HepG2 (cell line): ENCODE data around the gene ZNF444. TPM values are rescaled to one million over a fixed set of nuclear protein-coding genes. Genes with fewer than 3 reads are reported as not detected.

Experiments
- ATAC-seq: fragments of 200-7000 bp; cut with Tn5 transposase; 3 replicates; pipeline ENCODE4 v1.9.1; 2020; ENCODE audit warnings: mild to moderate bottlenecking, moderate library complexity
- BruUV-seq: library from RNA; stranded (reverse); fragments of 400-500 nt; replicated peaks from 2 replicates; lab custom pipeline; 2021; lab: Mats Ljungman, UMichigan
- CTCF ChIA-PET: fragments of 300-600 bp; formaldehyde crosslinking; extraction: SDS; loops from one replicate; lab custom pipeline; 2021; ENCODE audit warnings: low total read pairs, inconsistent platforms, low intra/inter-chr PET ratio; lab: Yijun Ruan, JAX
- POLR2A ChIA-PET: fragments of 350-600 bp; sonication (Branson Sonifier 250); formaldehyde crosslinking; loops from one replicate; lab custom pipeline; 2020; ENCODE audit warnings: antibody characterized with exemption, inconsistent platforms; lab: Yijun Ruan, JAX
- DNase-seq: peaks from one replicate; pipeline ENCODE4 v3.0.0-alpha.2; 2015; ENCODE audit warnings: low spot score
- FAIRE-seq: peaks from 3 replicates; lab custom pipeline; 2011; peaks lifted over from hg19 to GRCh38; lab: Jason Lieb, UNC
- H2AFZ ChIP-seq: one replicate; pipeline ENCODE4 v1.6.1; 2011; ENCODE audit warnings: low read length, inconsistent platforms
- H3K27ac ChIP-seq: fragments of 300-600 bp; 3 replicates; pipeline ENCODE4 v1.8.0; 2011; ENCODE audit warnings: mixed run types, mild to moderate bottlenecking, mixed read lengths, low read length, inconsistent platforms; ENCODE audit not compliant: insufficient read depth; ENCODE audit errors: extremely low read length
- H3K27me3 ChIP-seq, 2 experiments: fragments of 200-600 bp in 1 of 2; 2 replicates in 1 of 2; 3 replicates in 1 of 2; pipeline versions ENCODE4 v1.6.0 to v1.8.0; 2011; ENCODE audit warnings: low read length in 2 of 2, mild to moderate bottlenecking in 2 of 2, moderate library complexity in 2 of 2, inconsistent platforms in 1 of 2; ENCODE audit not compliant: insufficient read depth in 2 of 2, control insufficient read depth in 1 of 2
- H3K36me3 ChIP-seq, 2 experiments: fragments of 200-600 bp in 1 of 2; replicated peaks in 1 of 2; 2 replicates in 1 of 2; 3 replicates in 1 of 2; pipeline versions ENCODE4 v1.5.1 to v1.8.0; 2011; ENCODE audit warnings: low read length in 2 of 2, inconsistent platforms in 1 of 2; ENCODE audit not compliant: insufficient read depth in 2 of 2, control insufficient read depth in 1 of 2
- H3K4me1 ChIP-seq: 2 replicates; pipeline ENCODE4 v1.5.1; 2012; ENCODE audit warnings: low read length, inconsistent platforms; ENCODE audit not compliant: insufficient read depth
- H3K4me2 ChIP-seq: 2 replicates; pipeline ENCODE4 v1.6.0; 2011; ENCODE audit warnings: low read depth, low read length, inconsistent platforms
- H3K4me3 ChIP-seq, 3 experiments: fragments of 200-600 bp in 1 of 3; sonication (generic), shearing (Covaris generic) in 1 of 3; replicated peaks in 1 of 3; 2 replicates each; pipeline ENCODE4 v1.5.1; 2011 to 2016; ENCODE audit warnings: low read length in 3 of 3, inconsistent platforms in 2 of 3, low read depth in 2 of 3, mild to moderate bottlenecking in 2 of 3, control low read depth in 1 of 3, mixed read lengths in 1 of 3; ENCODE audit not compliant: insufficient read depth in 1 of 3
- H3K79me2 ChIP-seq: one replicate; pipeline ENCODE4 v1.6.1; 2011; ENCODE audit warnings: low read length, inconsistent platforms; ENCODE audit not compliant: insufficient read depth
- H3K9ac ChIP-seq: 2 replicates; pipeline ENCODE4 v1.6.0; 2011; ENCODE audit warnings: mild to moderate bottlenecking, low read depth, low read length, inconsistent platforms; ENCODE audit not compliant: insufficient read depth
- H3K9me3 ChIP-seq: 2 replicates; pipeline ENCODE4 v1.5.1; 2012; ENCODE audit warnings: mild to moderate bottlenecking, low read length
- H4K20me1 ChIP-seq: 2 replicates; pipeline ENCODE4 v1.6.0; 2011; ENCODE audit warnings: inconsistent platforms, mild to moderate bottlenecking, low read length, moderate library complexity; ENCODE audit not compliant: insufficient read depth
- CEBPG ChIP-seq: IDR thresholded peaks from 2 replicates; pipeline ENCODE4 v1.6.1; 2016
- GMEB1 ChIP-seq: sonication (generic); formaldehyde crosslinking; IDR thresholded peaks from 2 replicates; pipeline ENCODE4 v1.5.1; 2020; ENCODE audit warnings: missing genetic modification reagents, mild to moderate bottlenecking, borderline replicate concordance
- POLR2G ChIP-seq: fragments of 200-400 bp; formaldehyde crosslinking; IDR thresholded peaks from 2 replicates; pipeline ENCODE4 v1.6.1; 2018; ENCODE audit warnings: mild to moderate bottlenecking, low read depth, low read length, moderate library complexity
- RXRB ChIP-seq: IDR thresholded peaks from 2 replicates; pipeline ENCODE4 v1.6.1; 2016; ENCODE audit warnings: borderline replicate concordance, missing genetic modification reagents, missing compliant biosample characterization
- SIX4 ChIP-seq: sonication (generic); formaldehyde crosslinking; IDR thresholded peaks from 2 replicates; pipeline ENCODE4 v1.4.0; 2020; ENCODE audit warnings: missing genetic modification reagents
- SRSF1 ChIP-seq: fragments of 200-400 bp; formaldehyde crosslinking; optimal IDR thresholded peaks from 2 replicates; pipeline ENCODE3; 2017; ENCODE audit warnings: mild to moderate bottlenecking, low read depth, low read length, moderate library complexity
- TBL1XR1 ChIP-seq: fragments of 150-350 bp; IDR thresholded peaks from 2 replicates; pipeline ENCODE4 v1.6.1; 2014; ENCODE audit warnings: borderline replicate concordance, low read length; ENCODE audit not compliant: partially characterized antibody
- TCF7 ChIP-seq: sonication (generic); IDR thresholded peaks from 2 replicates; pipeline ENCODE4 v1.6.1; 2016; ENCODE audit warnings: antibody characterized with exemption, low read depth
- TERF1 ChIP-seq: sonication (generic); formaldehyde crosslinking; IDR thresholded peaks from 2 replicates; pipeline ENCODE4 v1.8.0; 2022; ENCODE audit warnings: mild to moderate bottlenecking, missing genetic modification reagents, moderate library complexity
- TIGD3 ChIP-seq: sonication (generic); formaldehyde crosslinking; IDR thresholded peaks from 2 replicates; pipeline ENCODE4 v1.5.1; 2020; ENCODE audit warnings: mild to moderate bottlenecking, missing genetic modification reagents, borderline replicate concordance
- ZNF598 ChIP-seq: sonication (generic); formaldehyde crosslinking; IDR thresholded peaks from 2 replicates; pipeline ENCODE4 v1.5.1; 2020; ENCODE audit warnings: mild to moderate bottlenecking, missing genetic modification reagents, borderline replicate concordance
- ZNF607 ChIP-seq: sonication (generic); formaldehyde crosslinking; IDR thresholded peaks from 2 replicates; pipeline ENCODE4 v1.5.1; 2020; ENCODE audit warnings: missing genetic modification reagents, mild to moderate bottlenecking, borderline replicate concordance
- ZNF788 ChIP-seq: sonication (generic); formaldehyde crosslinking; IDR thresholded peaks from 2 replicates; pipeline ENCODE4 v1.5.0; 2020; ENCODE audit warnings: mild to moderate bottlenecking, missing genetic modification reagents, borderline replicate concordance
- WGBS: methylation state at CpG from one replicate; pipeline ENCODE4 v1.1.6; 2017; ENCODE audit warnings: low lambda C conversion rate; 5-methylcytosine and 5-hydroxymethylcytosine counted together
- in situ Hi-C: cut with HindIII; loops from 2 replicates; pipeline ENCODE4 v1.10.0; 2017; ENCODE audit warnings: low pct_unique_long_range_greater_than_20kb; ENCODE audit not compliant: extremely low pct_ligation_motif_present
- intact Hi-C: fragments of 100-400 bp; cut with micrococcal nuclease; formaldehyde crosslinking; loops from one replicate; pipeline ENCODE4 v1.10.0; 2022; ENCODE audit not compliant: unreplicated experiment
- polyA plus RNA-seq, 8 experiments: library from polyadenylated mRNA; depleted of rRNA in 3 of 8; stranded (reverse) in 7 of 8; unstranded in 1 of 8; fragments of >200 nt; fragmentation: Illumina TruSeq in 4 of 8; extraction: Trizol in 4 of 8; gene quantifications; 2 replicates each; pipeline versions ENCODE4 v1.2.1 to v1.2.3, GENCODE V29; 2011 to 2016; ENCODE audit warnings: low read depth in 4 of 8, missing spikeins in 1 of 8, mixed read lengths in 1 of 8; ENCODE audit not compliant: insufficient read depth in 1 of 8
- total RNA-seq, 5 experiments: library from RNA; depleted of rRNA; stranded (reverse); fragments of >200 nt; fragmentation: Illumina TruSeq; extraction: Trizol; gene quantifications; 2 replicates each; pipeline ENCODE4 v1.2.3, GENCODE V29; 2016; ENCODE audit warnings: low read depth in 1 of 5

Gene ZNF444
- total and polyA plus RNA-seq, 2 of the 13 experiments (the other 11 are each of a cell fraction or from before 2014, with no cell fraction given), result 27.4 to 30.3 TPM

GRCh38 chr19:56092685-56093631 lies 48.1 kb upstream of the ZNF444 start (continued):
- TF ChIP-seq POLR2G, result peak; percentile 38; the same call in 1 of the 2 replicates
- TF ChIP-seq, all 625 proteins: peak for 4

GRCh38 chr19:56094449-56094848 lies 46.6 kb upstream of the ZNF444 start:
- peaks cover 35% of the 10 kb centered on the region for H4K20me1 ChIP-seq
- WGBS, result 97% methylated on average over 9 of the region's 9 CpGs
- H3K4me2 ChIP-seq, result no peak overlapping the region
- no peak for TF ChIP-seq TIGD3 (CRISPR knock-in tag)
- TF ChIP-seq GMEB1, result no peak
- no peak for TF ChIP-seq TERF1 (CRISPR knock-in tag)
- TF ChIP-seq RXRB (CRISPR knock-in tag), result no peak
- TF ChIP-seq SIX4 (CRISPR knock-in tag), result no peak
- TF ChIP-seq SRSF1, result no peak
- TF ChIP-seq ZNF607 (CRISPR knock-in tag), result no peak
- no peak for TF ChIP-seq ZNF598 (CRISPR knock-in tag)
- TF ChIP-seq ZNF788, result no peak
- TF ChIP-seq TCF7, result no peak
- TF ChIP-seq TBL1XR1, result no peak
- no peak for TF ChIP-seq CEBPG (CRISPR knock-in tag)
- TF ChIP-seq, all 625 proteins: peak for 0
- intact Hi-C loops (no loop called here), in situ Hi-C loops (no loop called here)
- Histone ChIP-seq H2AFZ (no peak overlapping the region), H3K27me3 (no peaks in the 10 kb centered on the region; a peak in 1 of 5 replicates), H3K4me3 (no peak overlapping the region), H3K4me1 (no peaks in the 10 kb centered on the region), H3K9ac (no peak overlapping the region), H3K27ac (no peak overlapping the region), H3K9me3 (peaks cover 11% of the 10 kb centered on the region; the same call in 1 of the 2 replicates), H3K79me2 (peaks cover 41% of the 10 kb centered on the region), H3K36me3 (peaks cover 37 to 73% of the 10 kb centered on the region in 2 experiments)
- ChIA-PET CTCF (no interaction called here), POLR2A (no interaction called here)
- no TSS peak for BruUV-seq
- ATAC-seq, result no peak
- DNase-seq, result no peak
- FAIRE-seq, result no peak
